Caco-2 (cell line): ENCODE measurements around the gene VAC14. TPM values are rescaled to one million over a fixed set of nuclear protein-coding genes. Genes with fewer than 3 reads are reported as not detected.

Experiments used
- BruUV-seq: library from RNA; stranded (reverse); fragments of 400-500 nt; replicated peaks from 2 replicates; lab custom pipeline; 2021; lab: Mats Ljungman, UMichigan
- CTCF ChIA-PET: fragments of 300-600 bp; sonication (Branson Sonifier 250); formaldehyde crosslinking; loops from one replicate; lab custom pipeline; 2022; ENCODE audit warnings: antibody characterized with exemption; lab: Charles Lee
- POLR2A ChIA-PET: fragments of 300-600 bp; sonication (Branson Sonifier 250); formaldehyde crosslinking; loops from one replicate; lab custom pipeline; 2022; ENCODE audit warnings: antibody characterized with exemption; lab: Charles Lee
- DNase-seq, 2 experiments: peaks; one replicate each; pipeline versions ENCODE4 v3.0.0 to v3.0.0-alpha.2; 2020 to 2022
- H3K27me3 ChIP-seq: replicated peaks from 2 replicates; pipeline ENCODE4 v1.6.0; 2011; ENCODE audit warnings: low read length; ENCODE audit not compliant: control insufficient read depth, insufficient read depth
- H3K36me3 ChIP-seq: 2 replicates; pipeline ENCODE4 v1.5.1; 2011; ENCODE audit warnings: low read length; ENCODE audit not compliant: control insufficient read depth, insufficient read depth
- H3K4me1 ChIP-seq: fragments of 250-450 bp; sonication (Bioruptor Pico); 2 replicates; pipeline ENCODE4 v1.5.1; 2020; ENCODE audit warnings: mild to moderate bottlenecking
- H3K4me3 ChIP-seq: 2 replicates; pipeline ENCODE4 v1.5.1; 2011; ENCODE audit warnings: low read depth, mild to moderate bottlenecking, control low read depth, low read length
- H3K9me3 ChIP-seq: fragments of 250-450 bp; sonication (Bioruptor Pico); 2 replicates; pipeline ENCODE4 v1.5.1; 2020; ENCODE audit warnings: mild to moderate bottlenecking, moderate library complexity
- H3K27ac Mint-ChIP-seq: one replicate; pipeline ENCODE4 v1.8.0; 2022; ENCODE audit warnings: mixed read lengths; ENCODE audit not compliant: unreplicated experiment
- H3K27me3 Mint-ChIP-seq: one replicate; pipeline ENCODE4 v1.8.0; 2022; ENCODE audit warnings: mixed read lengths; ENCODE audit not compliant: insufficient read depth, unreplicated experiment
- H3K36me3 Mint-ChIP-seq: one replicate; pipeline ENCODE4 v1.8.0; 2022; ENCODE audit warnings: mild to moderate bottlenecking, mixed read lengths; ENCODE audit not compliant: insufficient read depth, unreplicated experiment
- H3K4me1 Mint-ChIP-seq: one replicate; pipeline ENCODE4 v1.8.0; 2022; ENCODE audit warnings: low read depth, mixed read lengths; ENCODE audit not compliant: unreplicated experiment
- H3K4me3 Mint-ChIP-seq: one replicate; pipeline ENCODE4 v1.8.0; 2022; ENCODE audit warnings: mild to moderate bottlenecking, moderate library complexity, mixed read lengths; ENCODE audit not compliant: unreplicated experiment
- H3K9me3 Mint-ChIP-seq: one replicate; pipeline ENCODE4 v1.8.0; 2022; ENCODE audit warnings: mixed read lengths; ENCODE audit not compliant: unreplicated experiment
- CTCF ChIP-seq, 2 experiments: fragments of 200-600 bp in 1 of 2; IDR thresholded peaks; 1 replicate in 1 of 2; 2 replicates in 1 of 2; pipeline versions ENCODE4 v1.5.1 to v1.8.0; 2011 to 2022; ENCODE audit warnings: antibody characterized with exemption in 1 of 2, control low read depth in 1 of 2, inconsistent platforms in 1 of 2, low read depth in 1 of 2, low read length in 1 of 2, mild to moderate bottlenecking in 1 of 2, moderate library complexity in 1 of 2; ENCODE audit not compliant: insufficient read depth in 1 of 2, severe bottlenecking in 1 of 2, unreplicated experiment in 1 of 2
- intact Hi-C: fragments of 100-400 bp; cut with micrococcal nuclease; formaldehyde crosslinking; loops from one replicate; pipeline ENCODE4 v1.10.0; 2022; ENCODE audit not compliant: unreplicated experiment
- total RNA-seq: library from RNA; stranded (reverse); gene quantifications from 2 replicates; pipeline ENCODE4 v1.2.3, GENCODE V29; 2022

Gene VAC14
- total RNA-seq, 1 experiment from 2014 or later = 63.5 TPM

DNA sequence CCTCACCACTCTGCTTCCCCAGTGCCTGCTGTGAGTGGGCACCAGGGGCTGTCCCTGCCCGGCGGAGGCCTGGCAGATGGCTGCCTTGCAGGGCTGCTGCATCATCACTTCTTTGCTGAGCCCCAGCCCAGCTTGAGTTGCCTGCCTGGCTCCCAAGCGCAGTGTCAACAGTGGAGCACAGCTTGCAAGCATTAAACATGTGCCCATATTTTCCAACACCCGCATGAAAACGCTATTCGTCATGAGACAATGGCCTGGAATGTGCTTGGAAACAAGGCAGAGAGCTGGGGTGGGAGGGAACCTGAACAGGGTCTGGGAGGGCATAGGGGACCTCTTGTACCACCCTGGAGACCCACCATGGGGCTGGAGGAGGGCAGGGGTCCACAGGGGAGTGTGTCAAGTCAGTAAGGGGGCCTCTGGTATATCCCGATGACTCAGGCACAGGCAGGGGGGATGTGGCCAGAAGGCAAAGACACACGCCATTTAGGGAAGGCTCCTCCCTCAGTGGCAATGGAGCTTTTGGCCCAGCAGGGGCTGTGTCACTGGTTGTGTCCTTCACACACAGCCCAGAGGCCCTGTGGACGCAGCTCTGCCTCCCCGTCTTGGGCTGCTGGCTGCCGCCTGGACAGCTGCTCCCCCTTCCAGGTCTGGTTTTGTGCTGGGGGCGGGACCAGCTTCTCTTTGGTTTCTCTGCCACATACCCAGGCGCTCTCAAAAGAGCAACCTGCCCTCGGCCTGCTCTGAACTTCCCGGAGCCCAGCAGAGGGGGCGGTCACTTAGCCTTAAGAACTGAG is 97.7 kb downstream of the VAC14 start:
- BruUV-seq = no TSS peak
- intact Hi-C loops = no loop called here
- H3K4me1 ChIP-seq = no peaks in the 10 kb centered on the region
- H3K27me3 Mint-ChIP-seq = no peaks in the 10 kb centered on the region
- no peaks in the 10 kb centered on the region for H3K9me3 Mint-ChIP-seq
- H3K4me3 Mint-ChIP-seq = no peak overlapping the region
- no peaks in the 10 kb centered on the region for H3K36me3 ChIP-seq
- no peak for DNase-seq
- H3K9me3 ChIP-seq = no peaks in the 10 kb centered on the region
- H3K36me3 Mint-ChIP-seq = peaks cover 6% of the 10 kb centered on the region
- TF ChIP-seq CTCF (IDR thresholded peaks at IDR 0.05; ENCODE audit: insufficient read depth in 1 of 2, low read depth in 1 of 2, low read length in 1 of 2, severe bottlenecking in 1 of 2, unreplicated experiment in 1 of 2) = peak in 1 of 2 experiments; percentile 28
- no peak overlapping the region for H3K4me3 ChIP-seq
- CTCF ChIA-PET = interaction anchor here (1.4 kb wide), 1 partner anchor 68 kb away, joined by 7 read pairs; no protein-coding TSS in a partner anchor
- H3K4me1 Mint-ChIP-seq = peaks cover 5% of the 10 kb centered on the region
- POLR2A ChIA-PET = interaction anchor here (0.5 kb wide), 1 partner anchor 106 kb away, joined by 4 read pairs; no protein-coding TSS in a partner anchor
- no peak overlapping the region for H3K27ac Mint-ChIP-seq
- no peaks in the 10 kb centered on the region for H3K27me3 ChIP-seq

DNA sequence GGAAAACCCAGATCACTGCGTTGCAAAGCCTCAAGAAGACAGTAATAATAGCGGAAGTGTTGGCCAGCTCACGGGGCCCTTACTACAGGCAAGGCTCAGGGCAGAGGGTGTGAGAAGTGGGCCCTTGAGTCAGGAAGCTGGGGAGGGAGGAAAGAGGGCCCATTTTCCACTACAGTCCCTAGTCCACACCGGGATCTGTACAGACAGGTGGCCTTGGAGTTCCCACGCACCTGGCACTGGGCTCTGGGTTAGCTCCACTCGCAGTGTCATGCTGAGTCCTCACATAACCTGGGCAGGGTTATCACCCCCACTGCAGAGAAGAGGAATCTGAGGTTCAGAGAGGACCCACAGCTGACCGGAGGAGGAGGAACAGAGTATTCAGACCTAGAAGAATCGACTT is 98.3 kb downstream of the VAC14 start:
- H3K27me3 Mint-ChIP-seq = no peaks in the 10 kb centered on the region
- no peak for TF ChIP-seq CTCF (IDR thresholded peaks at IDR 0.05; ENCODE audit: insufficient read depth in 1 of 2, low read depth in 1 of 2, low read length in 1 of 2, severe bottlenecking in 1 of 2, unreplicated experiment in 1 of 2)
- intact Hi-C loops = no loop called here
- ChIA-PET CTCF (interaction anchor here (1.4 kb wide), 1 partner anchor 69 kb away, joined by 7 read pairs; no protein-coding TSS in a partner anchor), POLR2A (no interaction called here)
- Histone ChIP-seq H3K9me3 (no peaks in the 10 kb centered on the region), H3K4me3 (no peak overlapping the region), H3K36me3 (no peaks in the 10 kb centered on the region), H3K4me1 (no peaks in the 10 kb centered on the region), H3K27me3 (no peaks in the 10 kb centered on the region)
- peaks cover 6% of the 10 kb centered on the region for H3K36me3 Mint-ChIP-seq
- no TSS peak for BruUV-seq
- no peak overlapping the region for H3K27ac Mint-ChIP-seq
- no peaks in the 10 kb centered on the region for H3K9me3 Mint-ChIP-seq
- DNase-seq = no peak
- peaks cover 5% of the 10 kb centered on the region for H3K4me1 Mint-ChIP-seq
- H3K4me3 Mint-ChIP-seq = no peak overlapping the region

DNA sequence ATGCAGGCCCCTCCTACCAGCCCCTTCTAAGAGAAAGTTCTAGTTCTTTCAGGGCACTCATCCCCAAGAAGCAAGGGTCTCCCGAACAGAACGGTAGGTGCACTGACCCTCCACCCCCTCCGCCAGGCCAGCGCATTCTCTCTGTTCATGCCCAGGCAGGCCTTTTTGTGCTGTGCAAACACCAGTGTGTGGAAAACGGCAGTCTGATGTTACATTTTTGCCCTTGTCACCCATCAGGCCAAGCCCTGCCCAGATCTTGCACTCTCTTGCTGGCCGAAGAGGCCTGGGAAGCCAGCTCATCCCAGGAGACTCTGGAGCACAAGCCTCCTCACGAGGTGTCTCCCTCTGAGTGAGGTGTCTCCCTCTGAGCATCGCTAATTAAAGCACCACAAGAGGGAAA is 99.0 kb downstream of the VAC14 start:
- Mint-ChIP-seq H3K27me3 (no peaks in the 10 kb centered on the region), H3K27ac (no peak overlapping the region), H3K9me3 (no peaks in the 10 kb centered on the region), H3K4me1 (peaks cover 5% of the 10 kb centered on the region), H3K4me3 (no peak overlapping the region), H3K36me3 (peaks cover 6% of the 10 kb centered on the region)
- H3K4me1 ChIP-seq = 0 out of 2 replicates have a peak, but pooled peaks cover 4% of the 10 kb centered on the region
- DNase-seq = no peak
- POLR2A ChIA-PET = no interaction called here
- H3K9me3 ChIP-seq = no peaks in the 10 kb centered on the region
- CTCF ChIA-PET = no interaction called here
- intact Hi-C loops = no loop called here
- H3K36me3 ChIP-seq = no peaks in the 10 kb centered on the region
- H3K27me3 ChIP-seq = no peaks in the 10 kb centered on the region
- no peak overlapping the region for H3K4me3 ChIP-seq
- no peak for TF ChIP-seq CTCF (IDR thresholded peaks at IDR 0.05; ENCODE audit: insufficient read depth in 1 of 2, low read depth in 1 of 2, low read length in 1 of 2, severe bottlenecking in 1 of 2, unreplicated experiment in 1 of 2)
- BruUV-seq = no TSS peak
